ENCODE data around the gene CD2. TPM values are rescaled to one million over a fixed set of nuclear protein-coding genes. Genes with fewer than 3 reads are reported as not detected.

The CD2 gene
- total RNA-seq, 6 experiments from 2014 or later: 0.13 to 1.5 (median 0.66) TPM

DNA sequence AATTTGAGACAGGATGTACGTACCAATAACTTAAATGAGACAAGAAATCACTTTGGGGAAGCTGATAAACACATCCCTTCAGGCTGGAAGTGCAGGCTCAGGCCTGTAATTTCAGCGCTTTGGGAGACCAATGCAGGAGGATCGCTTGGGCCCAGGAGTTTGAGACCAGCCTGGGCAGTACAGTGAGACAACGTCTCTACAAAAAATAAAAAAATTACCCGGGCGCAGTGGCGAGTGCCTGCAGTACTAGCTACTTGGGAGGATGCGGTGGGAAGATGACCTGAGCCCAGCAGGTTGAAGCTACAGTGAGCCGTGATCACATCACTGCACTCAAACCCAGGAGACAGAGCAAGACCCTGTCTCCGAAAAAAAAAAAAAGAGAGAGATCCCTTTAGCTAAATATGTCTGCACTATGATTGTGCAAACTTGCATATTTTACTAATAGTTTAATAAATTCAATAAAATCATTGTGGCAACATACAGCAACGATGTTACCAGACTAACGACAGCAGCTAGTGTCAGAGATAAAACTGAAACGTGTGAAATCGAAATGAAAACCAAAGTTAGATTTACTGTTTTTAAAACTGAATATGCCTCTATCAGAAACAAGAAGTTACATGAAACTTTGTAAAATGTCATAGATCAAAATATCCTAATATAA lies 54.7 kb downstream of the CD2 start:
- Histone ChIP-seq H3K27ac (no peak overlapping the region), H3K9me3 (peaks cover 0 to 7% (median 0%) of the 10 kb centered on the region in 4 donors), H3K36me3 (no peaks in the 10 kb centered on the region), H3K4me1 (no peaks in the 10 kb centered on the region), H3K27me3 (no peaks in the 10 kb centered on the region), H3K4me3 (no peak overlapping the region)
- DNase-seq: no peak
- WGBS (ENCODE audit: insufficient coverage, low coverage, low lambda C conversion rate, missing lambda C conversion rate): 71% methylated on average over 14 of the region's 14 CpGs
- TF ChIP-seq, protein P1, sequence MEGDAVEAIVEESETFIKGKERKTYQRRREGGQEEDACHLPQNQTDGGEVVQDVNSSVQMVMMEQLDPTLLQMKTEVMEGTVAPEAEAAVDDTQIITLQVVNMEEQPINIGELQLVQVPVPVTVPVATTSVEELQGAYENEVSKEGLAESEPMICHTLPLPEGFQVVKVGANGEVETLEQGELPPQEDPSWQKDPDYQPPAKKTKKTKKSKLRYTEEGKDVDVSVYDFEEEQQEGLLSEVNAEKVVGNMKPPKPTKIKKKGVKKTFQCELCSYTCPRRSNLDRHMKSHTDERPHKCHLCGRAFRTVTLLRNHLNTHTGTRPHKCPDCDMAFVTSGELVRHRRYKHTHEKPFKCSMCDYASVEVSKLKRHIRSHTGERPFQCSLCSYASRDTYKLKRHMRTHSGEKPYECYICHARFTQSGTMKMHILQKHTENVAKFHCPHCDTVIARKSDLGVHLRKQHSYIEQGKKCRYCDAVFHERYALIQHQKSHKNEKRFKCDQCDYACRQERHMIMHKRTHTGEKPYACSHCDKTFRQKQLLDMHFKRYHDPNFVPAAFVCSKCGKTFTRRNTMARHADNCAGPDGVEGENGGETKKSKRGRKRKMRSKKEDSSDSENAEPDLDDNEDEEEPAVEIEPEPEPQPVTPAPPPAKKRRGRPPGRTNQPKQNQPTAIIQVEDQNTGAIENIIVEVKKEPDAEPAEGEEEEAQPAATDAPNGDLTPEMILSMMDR (IDR thresholded peaks at IDR 0.05): no peak
- no peak for TF ChIP-seq POLR2A (IDR thresholded peaks at IDR 0.05)
- no peak for ATAC-seq
- intact Hi-C loops (cut with DNase I): loop anchor here in 1 of 2 donors (10.0 kb wide), 1 partner anchor 64 kb away; no protein-coding TSS in a partner anchor

DNA sequence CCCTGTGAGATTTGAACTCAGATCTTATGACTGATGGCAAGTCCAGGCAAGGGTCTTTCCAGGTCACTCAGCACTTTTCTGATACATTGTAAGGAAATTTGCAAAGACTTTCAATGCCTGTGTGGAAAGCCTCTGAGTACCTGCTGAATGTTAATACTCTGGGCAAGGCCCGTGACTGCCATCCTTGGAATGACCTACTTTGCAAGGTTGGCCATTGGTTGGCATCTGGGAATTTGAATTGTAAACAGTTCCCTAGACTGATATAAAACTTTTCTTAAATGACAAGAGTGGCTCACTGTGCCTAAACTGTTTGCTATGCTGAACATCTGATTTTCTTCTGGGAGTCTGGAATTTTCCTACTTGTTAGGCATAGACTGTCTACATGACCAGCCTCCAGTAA lies 57.1 kb downstream of the CD2 start:
- DNase-seq: no peak
- Histone ChIP-seq H3K27me3 (no peaks in the 10 kb centered on the region), H3K9me3 (peaks cover 0 to 7% (median 0%) of the 10 kb centered on the region in 4 donors), H3K27ac (no peak overlapping the region), H3K36me3 (no peaks in the 10 kb centered on the region), H3K4me1 (no peaks in the 10 kb centered on the region), H3K4me3 (no peak overlapping the region)
- TF ChIP-seq, protein P1 (IDR thresholded peaks at IDR 0.05): no peak
- no peak for TF ChIP-seq POLR2A (IDR thresholded peaks at IDR 0.05)
- no peak for ATAC-seq
- no CpG with 5 or more reads among the region's 1 CpG for WGBS (ENCODE audit: insufficient coverage, low coverage, low lambda C conversion rate, missing lambda C conversion rate)
- intact Hi-C loops (cut with DNase I): no loop called here

- no peak for DNase-seq
- Histone ChIP-seq H3K4me1 (no peaks in the 10 kb centered on the region), H3K9me3 (peaks cover 0 to 7% (median 0%) of the 10 kb centered on the region in 4 donors), H3K4me3 (no peak overlapping the region), H3K27ac (no peak overlapping the region), H3K36me3 (no peaks in the 10 kb centered on the region), H3K27me3 (no peaks in the 10 kb centered on the region)
- intact Hi-C loops (cut with DNase I): no loop called here
- TF ChIP-seq POLR2A (IDR thresholded peaks at IDR 0.05): no peak
- 68% methylated on average over 4 of the region's 4 CpGs for WGBS (ENCODE audit: insufficient coverage, low coverage, low lambda C conversion rate, missing lambda C conversion rate)
- ATAC-seq: no peak
Measured at GRCh38 chr1:116814926-116815723, 60.9 kb downstream of the CD2 start.

DNA sequence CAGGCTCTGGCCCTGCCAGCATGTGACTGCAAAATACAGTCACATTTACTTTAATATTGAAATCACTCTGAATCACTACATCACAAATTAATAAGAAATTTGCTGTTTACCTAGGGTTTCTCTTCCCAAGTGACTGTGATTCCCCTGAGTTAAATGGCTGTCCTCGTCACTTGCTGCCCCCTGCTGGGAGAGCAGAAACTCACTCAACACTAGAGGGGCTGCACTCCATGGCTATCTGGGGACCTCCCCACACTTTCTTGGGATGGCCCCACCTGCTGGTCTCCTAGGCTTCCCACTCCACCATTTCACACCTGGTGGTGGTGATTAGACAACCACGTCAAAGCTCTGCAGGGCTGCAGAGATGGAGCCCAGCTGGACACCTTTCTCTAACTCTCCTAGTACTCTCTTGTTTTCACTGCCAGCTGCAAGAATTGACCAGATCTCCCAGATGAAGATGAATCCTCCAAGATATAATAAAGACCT lies 63.4 kb downstream of the CD2 start:
- no peak for TF ChIP-seq POLR2A (IDR thresholded peaks at IDR 0.05)
- TF ChIP-seq, protein P1 (IDR thresholded peaks at IDR 0.05): peak; percentile 50 to 77 (median 72)
- Histone ChIP-seq H3K36me3 (no peaks in the 10 kb centered on the region), H3K4me1 (no peaks in the 10 kb centered on the region), H3K27me3 (no peaks in the 10 kb centered on the region), H3K4me3 (no peak overlapping the region), H3K27ac (no peak overlapping the region), H3K9me3 (peaks cover 0 to 4% (median 0%) of the 10 kb centered on the region in 4 donors)
- ATAC-seq (peak; percentile 74 to 97 (median 78)), DNase-seq (peak in 1 of 3 donors; percentile 53)
- WGBS (ENCODE audit: insufficient coverage, low coverage, low lambda C conversion rate, missing lambda C conversion rate): 0% methylated on average over 2 of the region's 2 CpGs
- intact Hi-C loops (cut with DNase I): no loop called here

Other genes starting within 250 kb of the CD2 start
- gene CD58, start 183.4 kb upstream of the CD2 start, total RNA-seq: 10 to 100 TPM in 2 of 6 experiments, 1 to 10 TPM in 4; 3.5 to 13.8 (median 7.5) TPM
- 1 to 10 TPM in 4 of 6 experiments, under 1 TPM in 2; 0.42 to 4.9 (median 1.8) TPM for gene IGSF3, start 86.7 kb upstream of the CD2 start, total RNA-seq
- 10 to 100 TPM; 12.6 to 28.1 (median 17.5) TPM for gene PTGFRN, start 155.5 kb downstream of the CD2 start, total RNA-seq
- gene CD101, start 247.3 kb downstream of the CD2 start, total RNA-seq: 1 to 10 TPM in 1 of 6 experiments, under 1 TPM in 5; 0.12 to 1.9 (median 0.49) TPM